CD4-positive, CD25-positive, alpha-beta regulatory T cell (primary cell): ENCODE data around the gene PGGHG. TPM values are rescaled to one million over a fixed set of nuclear protein-coding genes. Genes with fewer than 3 reads are reported as not detected.

Experiments used
- ATAC-seq, 2 donors: fragments of 150-1000 bp; cut with Tn5 transposase; one replicate each; pipeline ENCODE4 v1.10.0; 2021; ENCODE audit warnings: low read depth in 2 of 2, moderate number of reproducible peaks in 2 of 2, moderate library complexity in 1 of 2
- DNase-seq, 3 donors: peaks; one replicate each; pipeline versions ENCODE4 v3.0.0 to v3.0.0-alpha.2; 2012 to 2022; ENCODE audit warnings: mixed read lengths in 1 of 3
- H3K27ac ChIP-seq: one replicate; pipeline ENCODE4 v1.7.0; 2013; ENCODE audit warnings: mild to moderate bottlenecking, low read length; ENCODE audit not compliant: insufficient read depth, poor library complexity, severe bottlenecking
- H3K27me3 ChIP-seq: one replicate; pipeline ENCODE4 v1.7.0; 2013; ENCODE audit warnings: low read length; ENCODE audit not compliant: control insufficient read depth, insufficient read depth
- H3K36me3 ChIP-seq: one replicate; pipeline ENCODE4 v1.7.0; 2013; ENCODE audit warnings: mild to moderate bottlenecking, low read length, moderate library complexity; ENCODE audit not compliant: control insufficient read depth, insufficient read depth
- H3K4me1 ChIP-seq: 2 replicates; pipeline ENCODE4 v1.7.0; 2013; ENCODE audit warnings: mild to moderate bottlenecking, low read length; ENCODE audit not compliant: insufficient read depth, control insufficient read depth, poor library complexity, severe bottlenecking
- H3K4me3 ChIP-seq: one replicate; pipeline ENCODE4 v1.7.0; 2013; ENCODE audit warnings: low read depth, mild to moderate bottlenecking, low read length, moderate library complexity
- H3K9me3 ChIP-seq, 2 experiments: 1 replicate in 1 of 2; 2 replicates in 1 of 2; pipeline ENCODE4 v1.7.0; 2013; ENCODE audit warnings: low read length in 2 of 2, mild to moderate bottlenecking in 1 of 2, moderate library complexity in 1 of 2; ENCODE audit not compliant: control insufficient read depth in 2 of 2
- H3K27ac Mint-ChIP-seq, 3 donors: one replicate each; pipeline ENCODE4 v1.8.0; 2020 to 2022; ENCODE audit warnings: mild to moderate bottlenecking in 3 of 3, mixed read lengths in 3 of 3, moderate library complexity in 2 of 3
- H3K27me3 Mint-ChIP-seq: one replicate; pipeline ENCODE4 v1.8.0; 2022; ENCODE audit warnings: mild to moderate bottlenecking, mixed read lengths
- H3K36me3 Mint-ChIP-seq: one replicate; pipeline ENCODE4 v1.8.0; 2020; ENCODE audit warnings: mixed read lengths
- H3K4me1 Mint-ChIP-seq, 4 donors: one replicate each; pipeline ENCODE4 v1.8.0; 2020 to 2022; ENCODE audit warnings: mixed read lengths in 4 of 4, mild to moderate bottlenecking in 1 of 4
- H3K4me3 Mint-ChIP-seq, 4 donors: one replicate each; pipeline ENCODE4 v1.8.0; 2020 to 2022; ENCODE audit warnings: mild to moderate bottlenecking in 4 of 4, mixed read lengths in 4 of 4, moderate library complexity in 3 of 4
- H3K9me3 Mint-ChIP-seq, 7 donors: one replicate each; pipeline ENCODE4 v1.8.0; 2020 to 2022; ENCODE audit warnings: mixed read lengths in 7 of 7, mild to moderate bottlenecking in 3 of 7, moderate library complexity in 2 of 7
- polyA plus RNA-seq, 4 donors: library from polyadenylated mRNA; unstranded; fragments of 300-500 nt; fragmentation: Illumina TruSeq; gene quantifications; one replicate each; pipeline ENCODE4 v1.2.3, GENCODE V29; 2021
- total RNA-seq: library from RNA; stranded (reverse); gene quantifications from one replicate; pipeline ENCODE4 v1.2.3, GENCODE V29; 2022

PGGHG gene
- total and polyA plus RNA-seq, 5 donors from 2014 or later = 1.5 to 188 (median 2.9) TPM

DNA sequence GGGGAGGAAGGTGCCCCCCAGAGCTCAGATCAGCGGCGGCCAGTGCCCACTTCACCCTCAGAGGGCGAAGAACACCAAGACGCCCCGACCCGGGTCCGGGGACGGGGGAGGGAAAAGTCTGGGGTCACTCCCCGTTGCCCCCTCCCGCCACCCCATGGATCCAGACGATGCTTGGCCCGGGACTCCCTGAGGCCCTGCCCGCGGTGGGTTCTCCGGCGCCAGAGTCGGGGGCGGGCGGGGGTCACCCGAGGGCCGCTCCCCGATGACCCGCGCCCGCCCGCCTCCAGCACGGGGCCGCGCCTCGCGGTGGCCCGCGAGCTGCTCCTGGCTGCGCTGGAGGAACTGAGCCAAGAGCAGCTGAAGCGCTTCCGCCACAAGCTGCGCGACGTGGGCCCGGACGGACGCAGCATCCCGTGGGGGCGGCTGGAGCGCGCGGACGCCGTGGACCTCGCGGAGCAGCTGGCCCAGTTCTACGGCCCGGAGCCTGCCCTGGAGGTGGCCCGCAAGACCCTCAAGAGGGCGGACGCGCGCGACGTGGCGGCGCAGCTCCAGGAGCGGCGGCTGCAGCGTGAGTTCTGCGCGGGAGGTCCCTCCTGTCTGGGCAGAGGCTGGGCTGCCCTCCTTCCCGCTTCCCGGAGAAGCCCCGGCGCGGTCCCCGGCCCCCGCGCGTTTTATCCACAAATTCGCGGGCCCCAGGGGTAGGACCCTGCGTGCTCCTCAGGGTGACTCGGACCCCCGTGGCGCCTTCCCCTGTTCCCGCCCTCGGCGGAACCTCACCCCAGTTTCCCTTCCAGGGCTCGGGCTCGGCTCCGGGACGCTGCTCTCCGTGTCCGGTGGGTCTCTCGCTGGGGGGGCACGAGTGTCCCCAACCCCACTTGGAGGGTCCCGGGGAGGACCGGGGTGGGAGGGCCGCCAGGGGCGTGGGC is 9.6 kb upstream of the PGGHG start:
- Mint-ChIP-seq H3K4me1 (peaks cover 5 to 53% (median 15%) of the 10 kb centered on the region in 4 donors), H3K4me3 (peak overlapping the region in 3 of 4 donors; percentile 59 to 73 (median 71)), H3K36me3 (peaks cover 14% of the 10 kb centered on the region), H3K27me3 (peaks cover 63% of the 10 kb centered on the region), H3K27ac (no peak overlapping the region), H3K9me3 (peaks cover 0 to 1% (median 0%) of the 10 kb centered on the region in 7 donors)
- Histone ChIP-seq H3K9me3 (no peaks in the 10 kb centered on the region), H3K27ac (no peak overlapping the region), H3K36me3 (no peaks in the 10 kb centered on the region), H3K4me3 (no peak overlapping the region), H3K4me1 (peaks cover 48% of the 10 kb centered on the region), H3K27me3 (peaks cover 16% of the 10 kb centered on the region)
- ATAC-seq (peak in 1 of 2 donors; percentile 29), DNase-seq (no peak)

DNA sequence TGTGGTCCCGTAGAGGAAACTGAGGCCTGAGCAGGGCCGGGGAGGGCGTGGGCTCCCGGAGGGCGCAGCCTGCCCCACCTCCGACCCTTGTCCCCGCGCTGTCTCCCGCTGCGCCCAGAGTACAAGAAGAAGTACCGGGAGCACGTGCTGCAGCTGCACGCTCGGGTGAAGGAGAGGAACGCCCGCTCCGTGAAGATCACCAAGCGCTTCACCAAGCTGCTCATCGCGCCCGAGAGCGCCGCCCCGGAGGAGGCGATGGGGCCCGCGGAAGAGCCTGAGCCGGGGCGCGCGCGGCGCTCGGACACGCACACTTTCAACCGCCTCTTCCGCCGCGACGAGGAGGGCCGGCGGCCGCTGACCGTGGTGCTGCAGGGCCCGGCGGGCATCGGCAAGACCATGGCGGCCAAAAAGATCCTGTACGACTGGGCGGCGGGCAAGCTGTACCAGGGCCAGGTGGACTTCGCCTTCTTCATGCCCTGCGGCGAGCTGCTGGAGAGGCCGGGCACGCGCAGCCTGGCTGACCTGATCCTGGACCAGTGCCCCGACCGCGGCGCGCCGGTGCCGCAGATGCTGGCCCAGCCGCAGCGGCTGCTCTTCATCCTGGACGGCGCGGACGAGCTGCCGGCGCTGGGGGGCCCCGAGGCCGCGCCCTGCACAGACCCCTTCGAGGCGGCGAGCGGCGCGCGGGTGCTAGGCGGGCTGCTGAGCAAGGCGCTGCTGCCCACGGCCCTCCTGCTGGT is 8.8 kb upstream of the PGGHG start:
- peaks cover 16% of the 10 kb centered on the region for H3K27me3 ChIP-seq
- peaks cover 14% of the 10 kb centered on the region for H3K36me3 Mint-ChIP-seq

DNA sequence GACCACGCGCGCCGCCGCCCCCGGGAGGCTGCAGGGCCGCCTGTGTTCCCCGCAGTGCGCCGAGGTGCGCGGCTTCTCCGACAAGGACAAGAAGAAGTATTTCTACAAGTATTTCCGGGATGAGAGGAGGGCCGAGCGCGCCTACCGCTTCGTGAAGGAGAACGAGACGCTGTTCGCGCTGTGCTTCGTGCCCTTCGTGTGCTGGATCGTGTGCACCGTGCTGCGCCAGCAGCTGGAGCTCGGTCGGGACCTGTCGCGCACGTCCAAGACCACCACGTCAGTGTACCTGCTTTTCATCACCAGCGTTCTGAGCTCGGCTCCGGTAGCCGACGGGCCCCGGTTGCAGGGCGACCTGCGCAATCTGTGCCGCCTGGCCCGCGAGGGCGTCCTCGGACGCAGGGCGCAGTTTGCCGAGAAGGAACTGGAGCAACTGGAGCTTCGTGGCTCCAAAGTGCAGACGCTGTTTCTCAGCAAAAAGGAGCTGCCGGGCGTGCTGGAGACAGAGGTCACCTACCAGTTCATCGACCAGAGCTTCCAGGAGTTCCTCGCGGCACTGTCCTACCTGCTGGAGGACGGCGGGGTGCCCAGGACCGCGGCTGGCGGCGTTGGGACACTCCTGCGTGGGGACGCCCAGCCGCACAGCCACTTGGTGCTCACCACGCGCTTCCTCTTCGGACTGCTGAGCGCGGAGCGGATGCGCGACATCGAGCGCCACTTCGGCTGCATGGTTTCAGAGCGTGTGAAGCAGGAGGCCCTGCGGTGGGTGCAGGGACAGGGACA is 8.0 kb upstream of the PGGHG start:
- peaks cover 14% of the 10 kb centered on the region for H3K36me3 Mint-ChIP-seq
- H3K4me1 Mint-ChIP-seq = peaks cover 5 to 60% (median 12%) of the 10 kb centered on the region in 4 donors
- peaks cover 67% of the 10 kb centered on the region for H3K27me3 Mint-ChIP-seq
- H3K36me3 ChIP-seq = no peaks in the 10 kb centered on the region
- H3K4me3 ChIP-seq = peak overlapping the region; percentile 37
- peak overlapping the region; percentile 68 to 90 (median 82) for H3K4me3 Mint-ChIP-seq
- ATAC-seq (peak; percentile 42 to 54), DNase-seq (peak in 2 of 3 donors; percentile 44 to 56)
- H3K9me3 ChIP-seq = no peaks in the 10 kb centered on the region
- H3K9me3 Mint-ChIP-seq = peaks cover 0 to 1% (median 0%) of the 10 kb centered on the region in 7 donors
- peaks cover 16% of the 10 kb centered on the region for H3K27me3 ChIP-seq
- H3K4me1 ChIP-seq = peaks cover 48% of the 10 kb centered on the region
- no peak overlapping the region for H3K27ac ChIP-seq
- H3K27ac Mint-ChIP-seq = peak overlapping the region in 1 of 3 donors; percentile 14

More for the DNA sequence above, 8.8 kb upstream of the PGGHG start:
- Mint-ChIP-seq H3K27ac (no peak overlapping the region), H3K4me3 (peak overlapping the region in 3 of 4 donors; percentile 73 to 90 (median 90)), H3K4me1 (peaks cover 5 to 55% (median 13%) of the 10 kb centered on the region in 4 donors), H3K27me3 (peaks cover 63% of the 10 kb centered on the region), H3K9me3 (peaks cover 0 to 1% (median 0%) of the 10 kb centered on the region in 7 donors)
- Histone ChIP-seq H3K36me3 (no peaks in the 10 kb centered on the region), H3K4me1 (peaks cover 48% of the 10 kb centered on the region), H3K9me3 (no peaks in the 10 kb centered on the region), H3K27ac (no peak overlapping the region), H3K4me3 (no peak overlapping the region)
- peak; percentile 36 to 46 for ATAC-seq
- DNase-seq = peak in 2 of 3 donors; percentile 39 to 51

DNA sequence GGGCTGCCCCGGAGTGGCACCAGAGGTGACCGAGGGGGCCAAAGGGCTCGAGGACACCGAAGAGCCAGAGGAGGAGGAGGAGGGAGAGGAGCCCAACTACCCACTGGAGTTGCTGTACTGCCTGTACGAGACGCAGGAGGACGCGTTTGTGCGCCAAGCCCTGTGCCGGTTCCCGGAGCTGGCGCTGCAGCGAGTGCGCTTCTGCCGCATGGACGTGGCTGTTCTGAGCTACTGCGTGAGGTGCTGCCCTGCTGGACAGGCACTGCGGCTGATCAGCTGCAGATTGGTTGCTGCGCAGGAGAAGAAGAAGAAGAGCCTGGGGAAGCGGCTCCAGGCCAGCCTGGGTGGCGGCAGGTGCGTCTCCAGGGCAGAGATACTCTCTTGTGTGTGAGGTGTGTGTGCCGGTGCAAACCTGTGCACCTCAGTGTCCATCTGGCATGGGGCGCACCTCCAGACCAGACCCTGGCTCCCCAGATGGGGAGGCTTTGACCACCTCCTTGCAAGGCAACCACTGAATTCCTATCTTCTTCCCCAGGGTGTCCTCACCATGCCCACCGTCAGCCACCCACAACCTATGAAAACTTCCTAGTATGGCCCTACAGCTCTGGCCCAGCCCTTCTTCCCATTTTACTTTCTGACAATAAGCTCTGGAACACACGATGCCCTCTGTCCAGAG is 7.3 kb upstream of the PGGHG start:
- Histone ChIP-seq H3K9me3 (no peaks in the 10 kb centered on the region), H3K4me3 (peak overlapping the region; percentile 7), H3K27me3 (peaks cover 16% of the 10 kb centered on the region), H3K4me1 (peaks cover 50% of the 10 kb centered on the region), H3K36me3 (no peaks in the 10 kb centered on the region), H3K27ac (no peak overlapping the region)
- Mint-ChIP-seq H3K4me3 (peak overlapping the region; percentile 68 to 90 (median 82)), H3K36me3 (peaks cover 6% of the 10 kb centered on the region), H3K27me3 (peaks cover 67% of the 10 kb centered on the region), H3K9me3 (peaks cover 0 to under 1% (median 0%) of the 10 kb centered on the region in 7 donors), H3K27ac (no peak overlapping the region), H3K4me1 (peaks cover 2 to 62% (median 12%) of the 10 kb centered on the region in 4 donors)
- ATAC-seq (no peak), DNase-seq (no peak)

DNA sequence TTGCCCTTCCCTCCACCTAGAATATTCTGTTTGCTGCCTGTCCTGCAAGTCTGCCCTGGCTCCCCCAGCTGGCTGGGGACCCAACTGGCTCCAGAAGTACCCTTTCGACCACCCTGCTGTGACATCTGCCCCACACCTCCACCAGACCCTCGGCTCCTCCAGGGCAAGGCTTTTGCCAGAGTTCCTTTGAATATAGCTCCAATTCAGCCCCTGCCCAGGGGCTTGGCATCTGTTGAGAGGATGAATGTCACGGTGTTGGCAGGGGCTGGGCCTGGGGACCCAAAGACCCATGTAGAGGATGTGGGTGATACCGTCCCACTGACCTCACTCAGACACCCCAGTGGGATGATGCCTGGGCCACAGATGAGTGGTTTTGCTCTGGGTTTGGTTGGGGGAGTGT is 6.8 kb upstream of the PGGHG start:
- Histone ChIP-seq H3K27me3 (peaks cover 16% of the 10 kb centered on the region), H3K4me1 (peaks cover 54% of the 10 kb centered on the region), H3K4me3 (no peak overlapping the region), H3K9me3 (no peaks in the 10 kb centered on the region), H3K27ac (no peak overlapping the region), H3K36me3 (no peaks in the 10 kb centered on the region)
- peak overlapping the region; percentile 59 to 90 (median 79) for H3K4me3 Mint-ChIP-seq
- no peak overlapping the region for H3K27ac Mint-ChIP-seq
- no peak for ATAC-seq
- no peaks in the 10 kb centered on the region for H3K9me3 Mint-ChIP-seq
- DNase-seq = no peak
- peaks cover 4% of the 10 kb centered on the region for H3K36me3 Mint-ChIP-seq
- peaks cover 67% of the 10 kb centered on the region for H3K27me3 Mint-ChIP-seq
- peaks cover 0 to 63% (median 15%) of the 10 kb centered on the region in 4 donors for H3K4me1 Mint-ChIP-seq

DNA sequence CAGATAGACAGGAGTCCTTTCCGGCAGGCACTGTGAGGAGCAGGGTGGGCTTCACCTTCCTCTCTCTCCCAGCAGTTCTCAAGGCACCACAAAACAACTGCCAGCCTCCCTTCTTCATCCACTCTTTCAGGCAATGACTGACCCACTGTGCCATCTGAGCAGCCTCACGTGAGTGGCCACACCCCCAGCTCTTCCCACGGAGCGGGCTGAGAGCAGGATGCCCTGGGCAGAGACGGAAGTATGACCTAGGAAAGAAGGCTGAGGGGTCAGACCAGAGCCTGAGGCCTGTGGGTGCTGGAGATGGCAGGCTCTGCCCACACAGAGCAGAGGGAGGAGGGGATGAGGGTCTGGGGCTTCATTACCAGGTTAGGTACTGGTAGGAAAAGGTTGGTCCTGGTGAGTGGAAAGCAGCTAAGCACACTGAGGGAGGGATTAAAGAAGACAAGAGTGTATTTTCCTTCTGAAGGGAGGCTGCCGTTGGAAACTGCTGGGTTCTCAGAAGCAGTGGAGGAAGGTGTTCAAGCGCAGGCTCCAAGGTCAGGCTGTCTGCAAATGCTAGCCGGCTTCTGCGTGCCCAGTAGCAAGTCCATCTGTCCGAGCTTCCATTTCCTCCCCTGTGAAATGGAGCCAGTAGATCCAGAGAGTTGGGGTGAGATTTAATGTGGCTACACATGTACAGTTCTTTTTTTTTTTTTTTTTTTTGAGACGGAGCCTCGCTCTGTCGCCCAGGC is 6.1 kb upstream of the PGGHG start:
- H3K9me3 Mint-ChIP-seq = no peaks in the 10 kb centered on the region
- peak overlapping the region; percentile 68 to 90 (median 86) for H3K4me3 Mint-ChIP-seq
- Histone ChIP-seq H3K27me3 (peaks cover 12% of the 10 kb centered on the region), H3K36me3 (no peaks in the 10 kb centered on the region), H3K27ac (no peak overlapping the region), H3K4me3 (no peak overlapping the region), H3K4me1 (peaks cover 58% of the 10 kb centered on the region), H3K9me3 (no peaks in the 10 kb centered on the region)
- peaks cover 0 to 61% (median 11%) of the 10 kb centered on the region in 4 donors for H3K4me1 Mint-ChIP-seq
- peaks cover 62% of the 10 kb centered on the region for H3K27me3 Mint-ChIP-seq
- peak overlapping the region in 2 of 3 donors; percentile 29 to 46 for H3K27ac Mint-ChIP-seq
- no peak for DNase-seq
- ATAC-seq = no peak
- peaks cover 4% of the 10 kb centered on the region for H3K36me3 Mint-ChIP-seq
